KMS-11 (cell line): ENCODE measurements around the gene ZNF14.

Experiments
- H2AFZ ChIP-seq: fragments of 200-600 bp; sonication (generic); 2 replicates; pipeline ENCODE4 v1.6.1; 2016; ENCODE audit warnings: antibody characterized with exemption, mixed run types, low read depth
- H3K27ac ChIP-seq: fragments of 200-600 bp; sonication (generic); 2 replicates; pipeline ENCODE4 v1.6.1; 2016; ENCODE audit warnings: mild to moderate bottlenecking, mixed run types
- H3K27me3 ChIP-seq: fragments of 200-600 bp; sonication (generic); 2 replicates; pipeline ENCODE4 v1.6.1; 2017; ENCODE audit warnings: mild to moderate bottlenecking, low read depth, mixed run types, moderate library complexity; ENCODE audit not compliant: insufficient read depth
- H3K36me3 ChIP-seq: fragments of 200-600 bp; sonication (generic); 2 replicates; pipeline ENCODE4 v1.6.1; 2017; ENCODE audit warnings: mild to moderate bottlenecking, mixed run types; ENCODE audit not compliant: insufficient read depth
- H3K4me1 ChIP-seq: fragments of 200-600 bp; sonication (generic); 2 replicates; pipeline ENCODE4 v1.6.1; 2016; ENCODE audit warnings: mild to moderate bottlenecking, low read depth, mixed run types; ENCODE audit not compliant: poor library complexity, severe bottlenecking
- H3K4me2 ChIP-seq: fragments of 200-600 bp; sonication (generic); 2 replicates; pipeline ENCODE4 v1.7.0; 2016; ENCODE audit warnings: mild to moderate bottlenecking, mixed run types
- H3K4me3 ChIP-seq: fragments of 200-600 bp; sonication (generic); IDR thresholded peaks from 2 replicates; pipeline ENCODE4 v1.6.1; 2017; ENCODE audit warnings: low read depth, low read length, mixed read lengths; ENCODE audit not compliant: insufficient read depth
- H3K79me2 ChIP-seq: fragments of 200-600 bp; sonication (generic); 2 replicates; pipeline ENCODE4 v1.6.1; 2016; ENCODE audit warnings: low read depth, mixed run types; ENCODE audit not compliant: insufficient read depth
- H3K9ac ChIP-seq: fragments of 200-600 bp; sonication (generic); 2 replicates; pipeline ENCODE4 v1.6.1; 2016; ENCODE audit warnings: mild to moderate bottlenecking, mixed run types
- H4K20me1 ChIP-seq: fragments of 200-600 bp; sonication (generic); 2 replicates; pipeline ENCODE4 v1.6.1; 2016; ENCODE audit warnings: mild to moderate bottlenecking, mixed run types; ENCODE audit not compliant: insufficient read depth
- CTCF ChIP-seq: fragments of 200-600 bp; sonication (generic); conservative IDR thresholded peaks from 2 replicates; pipeline ENCODE4 v1.6.1; 2017; ENCODE audit warnings: low read depth, mild to moderate bottlenecking, antibody characterized with exemption, low read length, moderate library complexity, mixed read lengths

The ZNF14 gene

DNA sequence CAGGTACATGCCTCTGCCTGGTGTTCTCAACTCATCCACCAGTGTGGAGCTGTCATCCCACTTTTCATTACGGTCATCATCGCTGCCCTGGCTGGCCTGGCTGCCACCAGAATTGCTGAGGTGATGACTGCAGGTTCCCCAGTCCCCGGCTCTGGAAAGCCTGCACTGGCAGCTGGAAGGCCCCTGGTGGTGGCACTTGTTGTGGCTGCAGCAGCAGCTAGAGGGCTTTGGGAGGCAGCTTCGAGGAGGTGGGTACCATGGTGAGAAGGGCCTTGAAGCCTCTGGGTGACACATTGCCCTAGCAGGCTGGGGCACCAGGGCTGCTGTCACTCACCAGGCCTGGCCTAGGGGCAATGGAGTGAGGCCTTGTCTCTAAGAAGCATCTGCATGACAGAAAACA lies 25.3 kb upstream of the ZNF14 start:
- Histone ChIP-seq H4K20me1 (no peaks in the 10 kb centered on the region), H3K4me1 (no peaks in the 10 kb centered on the region), H2AFZ (no peak overlapping the region), H3K27me3 (no peaks in the 10 kb centered on the region), H3K79me2 (no peaks in the 10 kb centered on the region), H3K27ac (no peak overlapping the region), H3K4me2 (no peak overlapping the region), H3K36me3 (no peaks in the 10 kb centered on the region), H3K4me3 (no peak overlapping the region), H3K9ac (no peak overlapping the region)
- TF ChIP-seq CTCF: no peak

- H3K27ac ChIP-seq: no peak overlapping the region
- H2AFZ ChIP-seq: no peak overlapping the region
- H3K9ac ChIP-seq: no peak overlapping the region
- no peaks in the 10 kb centered on the region for H3K27me3 ChIP-seq
- H4K20me1 ChIP-seq: no peaks in the 10 kb centered on the region
- no peak overlapping the region for H3K4me3 ChIP-seq
- H3K4me2 ChIP-seq: no peak overlapping the region
- no peaks in the 10 kb centered on the region for H3K79me2 ChIP-seq
- H3K4me1 ChIP-seq: no peaks in the 10 kb centered on the region
- no peak for TF ChIP-seq CTCF
- no peaks in the 10 kb centered on the region for H3K36me3 ChIP-seq
Measured at GRCh38 chr19:19752760-19753403, 20.0 kb upstream of the ZNF14 start.

GRCh38 chr19:19751846-19752245 lies 18.9 kb upstream of the ZNF14 start:
- H3K4me1 ChIP-seq: no peaks in the 10 kb centered on the region
- no peak overlapping the region for H2AFZ ChIP-seq
- H3K4me3 ChIP-seq: no peak overlapping the region
- no peaks in the 10 kb centered on the region for H3K79me2 ChIP-seq
- H3K9ac ChIP-seq: no peak overlapping the region
- H3K36me3 ChIP-seq: no peaks in the 10 kb centered on the region
- no peaks in the 10 kb centered on the region for H3K27me3 ChIP-seq
- no peak overlapping the region for H3K27ac ChIP-seq
- H3K4me2 ChIP-seq: no peak overlapping the region
- H4K20me1 ChIP-seq: no peaks in the 10 kb centered on the region
- TF ChIP-seq CTCF: no peak

DNA sequence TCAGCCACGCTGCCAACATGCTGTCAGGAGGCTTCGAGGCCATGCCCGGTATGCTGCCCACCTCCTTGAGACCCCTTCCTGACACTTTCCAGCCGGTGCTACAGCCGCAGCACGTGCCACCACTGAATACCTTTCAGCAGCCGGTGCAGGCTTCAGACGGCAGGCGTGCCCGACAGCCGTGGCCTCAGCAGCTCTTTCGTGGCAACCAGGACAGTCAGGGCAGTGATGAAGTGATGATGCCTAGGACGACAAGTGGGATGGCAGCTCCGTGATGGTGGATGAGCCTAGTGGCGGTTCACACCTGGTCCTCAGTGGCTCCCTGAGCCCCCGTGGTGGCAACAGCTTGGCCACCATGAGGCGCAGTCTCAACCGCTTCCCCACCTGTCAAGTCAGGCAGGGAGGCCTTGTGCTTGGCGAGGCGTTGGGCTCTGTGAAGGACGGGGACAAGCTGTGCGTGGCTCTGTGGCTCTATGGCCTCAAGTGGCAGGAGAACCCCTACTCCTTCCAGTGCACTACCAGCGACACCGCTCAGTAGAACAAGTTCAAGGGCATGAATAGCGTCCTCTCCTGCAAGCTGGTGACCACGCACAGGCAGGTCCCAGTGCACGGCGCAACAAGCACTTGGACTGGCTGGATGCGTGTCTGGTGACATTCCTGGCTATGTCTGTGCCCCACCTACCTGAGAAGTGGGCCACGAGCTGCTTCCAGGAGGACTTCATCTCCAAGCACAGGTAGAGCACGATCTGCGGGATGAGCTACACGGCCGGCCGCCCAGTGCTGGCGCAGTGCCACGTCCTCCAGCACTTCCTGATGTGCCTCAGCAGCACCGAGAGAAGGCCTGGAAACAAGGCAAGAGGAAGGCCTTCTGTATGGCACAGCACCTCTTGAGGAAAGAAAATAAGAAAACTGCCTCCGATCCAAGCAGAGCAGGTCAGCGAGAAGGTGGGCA lies 18.2 kb upstream of the ZNF14 start:
- no peak overlapping the region for H3K4me2 ChIP-seq
- TF ChIP-seq CTCF: no peak
- no peak overlapping the region for H3K27ac ChIP-seq
- no peak overlapping the region for H3K4me3 ChIP-seq
- H4K20me1 ChIP-seq: no peaks in the 10 kb centered on the region
- H3K27me3 ChIP-seq: no peaks in the 10 kb centered on the region
- no peaks in the 10 kb centered on the region for H3K36me3 ChIP-seq
- H3K4me1 ChIP-seq: no peaks in the 10 kb centered on the region
- no peak overlapping the region for H2AFZ ChIP-seq
- no peak overlapping the region for H3K9ac ChIP-seq
- no peaks in the 10 kb centered on the region for H3K79me2 ChIP-seq
